GM12801 (cell line): ENCODE data around the gene IGFN1.

Source experiments
- TF ChIP-seq, protein P1 (sequence below): IDR thresholded peaks from one replicate; pipeline ENCODE4 v1.5.1; 2011; ENCODE audit warnings: control low read depth; ENCODE audit not compliant: insufficient read length; ENCODE audit errors: extremely low read depth

IGFN1 gene

DNA sequence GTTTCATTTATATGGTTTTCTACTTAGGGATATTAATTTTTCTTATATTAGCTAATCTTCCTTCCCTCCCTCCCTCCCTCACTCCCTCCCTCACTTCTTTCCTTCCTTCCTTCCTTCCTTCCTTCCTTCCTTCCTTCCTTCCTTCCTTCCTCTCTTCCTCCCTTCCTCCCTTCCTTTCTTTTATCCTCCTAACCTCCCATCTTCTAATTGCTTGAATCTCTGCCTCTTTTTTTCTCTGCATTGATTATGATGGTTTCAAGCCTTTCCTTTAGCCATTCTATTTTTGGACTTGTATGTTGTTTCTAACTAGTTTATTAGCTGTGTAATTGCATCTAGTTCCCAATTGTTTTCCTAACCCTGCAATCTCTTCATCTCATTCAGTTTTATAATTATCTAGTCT, 75.7 kb downstream of the IGFN1 start:
- TF ChIP-seq, protein P1, sequence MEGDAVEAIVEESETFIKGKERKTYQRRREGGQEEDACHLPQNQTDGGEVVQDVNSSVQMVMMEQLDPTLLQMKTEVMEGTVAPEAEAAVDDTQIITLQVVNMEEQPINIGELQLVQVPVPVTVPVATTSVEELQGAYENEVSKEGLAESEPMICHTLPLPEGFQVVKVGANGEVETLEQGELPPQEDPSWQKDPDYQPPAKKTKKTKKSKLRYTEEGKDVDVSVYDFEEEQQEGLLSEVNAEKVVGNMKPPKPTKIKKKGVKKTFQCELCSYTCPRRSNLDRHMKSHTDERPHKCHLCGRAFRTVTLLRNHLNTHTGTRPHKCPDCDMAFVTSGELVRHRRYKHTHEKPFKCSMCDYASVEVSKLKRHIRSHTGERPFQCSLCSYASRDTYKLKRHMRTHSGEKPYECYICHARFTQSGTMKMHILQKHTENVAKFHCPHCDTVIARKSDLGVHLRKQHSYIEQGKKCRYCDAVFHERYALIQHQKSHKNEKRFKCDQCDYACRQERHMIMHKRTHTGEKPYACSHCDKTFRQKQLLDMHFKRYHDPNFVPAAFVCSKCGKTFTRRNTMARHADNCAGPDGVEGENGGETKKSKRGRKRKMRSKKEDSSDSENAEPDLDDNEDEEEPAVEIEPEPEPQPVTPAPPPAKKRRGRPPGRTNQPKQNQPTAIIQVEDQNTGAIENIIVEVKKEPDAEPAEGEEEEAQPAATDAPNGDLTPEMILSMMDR, result no peak

DNA sequence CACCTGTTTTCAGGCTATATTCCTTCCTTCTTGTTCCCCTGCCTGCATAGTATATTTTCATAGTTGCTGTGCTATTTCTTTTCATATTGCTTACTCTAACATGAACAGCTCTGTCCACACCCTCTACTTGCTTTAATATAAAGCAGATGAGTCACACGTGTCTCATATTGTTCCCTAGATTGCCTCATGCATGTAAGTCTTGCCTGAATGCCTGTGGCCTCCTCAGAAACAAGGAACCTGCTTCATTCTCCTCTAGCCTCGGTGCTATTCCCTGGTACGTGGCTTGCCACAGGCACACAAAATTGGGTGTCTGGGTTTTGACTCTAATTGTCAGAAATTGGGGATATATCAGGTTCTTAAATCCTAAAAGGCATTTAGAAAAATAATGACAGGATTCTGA, 76.2 kb downstream of the IGFN1 start:
- TF ChIP-seq, protein P1, result no peak

DNA sequence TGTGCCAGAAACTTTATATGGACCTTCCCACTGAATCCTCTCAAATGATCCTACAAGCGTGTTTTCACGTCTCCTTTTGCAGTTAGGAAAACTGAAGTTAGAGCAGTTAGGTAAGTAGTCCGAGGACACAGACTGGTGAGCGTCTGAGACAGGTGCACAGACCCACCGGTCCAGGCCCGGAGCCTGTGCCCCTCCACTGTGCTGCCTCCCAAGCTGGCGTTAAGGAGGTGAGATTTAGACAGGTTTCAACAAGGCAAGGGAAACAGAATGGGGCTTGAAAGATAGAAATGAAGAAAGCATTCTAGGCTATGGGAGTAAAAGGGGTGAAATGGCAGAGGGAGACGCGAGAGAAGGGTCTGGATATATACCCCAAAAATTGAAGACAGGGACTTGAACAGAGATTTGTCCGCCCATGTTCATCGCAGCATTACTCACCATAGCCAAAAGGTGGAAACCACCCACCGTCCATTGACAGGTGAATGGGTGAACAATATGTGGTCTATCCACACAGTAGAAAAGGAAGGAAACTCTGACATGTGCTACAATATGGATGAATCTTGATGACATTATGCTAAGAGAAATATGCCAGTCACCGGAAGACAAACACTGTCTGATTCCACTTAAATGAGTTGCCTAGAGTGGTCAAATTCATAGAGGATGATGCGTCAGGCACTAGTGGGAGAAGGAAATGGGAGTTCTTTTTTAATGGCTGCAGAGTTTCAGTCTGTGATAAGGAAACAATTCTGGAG, 77.0 kb downstream of the IGFN1 start:
- TF ChIP-seq, protein P1, result no peak

DNA sequence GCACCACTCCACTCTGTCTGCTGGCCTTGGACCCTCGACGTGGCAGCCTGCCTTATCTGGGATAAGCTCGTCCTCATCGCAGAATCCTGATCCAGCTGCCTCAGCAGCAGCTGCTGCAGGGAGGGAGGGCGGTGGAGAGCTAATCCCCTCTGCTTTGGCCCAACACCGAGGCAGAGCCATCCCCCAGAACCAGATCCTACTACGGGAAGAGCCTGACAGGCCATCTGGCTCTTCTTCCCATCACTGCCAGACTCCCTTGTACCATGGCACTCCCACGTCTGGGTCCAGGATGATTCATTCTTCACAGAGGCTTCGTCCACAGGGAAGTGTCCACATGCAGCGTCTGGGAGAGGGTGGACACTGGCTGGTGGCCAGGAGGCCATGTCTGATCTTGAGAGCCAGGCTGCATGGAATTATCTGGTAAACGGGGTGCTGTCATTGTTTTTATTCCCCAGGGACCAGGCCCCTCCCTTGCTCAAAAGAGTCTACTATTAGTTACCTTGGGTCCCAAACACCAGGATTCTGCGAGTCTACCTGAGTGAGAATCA, 78.1 kb downstream of the IGFN1 start:
- TF ChIP-seq, protein P1, result no peak

DNA sequence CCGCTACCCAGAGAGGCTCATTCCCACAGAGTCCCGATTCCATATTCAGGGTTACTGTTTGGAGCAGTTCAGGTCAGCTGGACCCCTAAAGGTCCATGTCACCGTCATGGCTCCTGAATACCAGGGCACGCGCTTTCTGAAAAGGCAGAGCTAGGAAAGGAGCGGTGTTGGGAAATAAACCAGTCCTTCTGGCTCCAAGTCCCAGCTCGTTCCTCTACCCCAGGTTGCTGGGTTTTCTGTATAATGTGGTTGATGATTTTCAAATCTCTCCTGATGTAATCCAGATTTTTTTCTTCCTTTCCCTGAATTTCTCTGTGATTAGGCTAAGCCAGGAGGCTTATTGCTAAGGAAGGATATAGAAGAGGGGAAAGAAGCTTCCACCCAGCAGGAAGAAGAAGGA, 78.7 kb downstream of the IGFN1 start:
- TF ChIP-seq, protein P1, result no peak

DNA sequence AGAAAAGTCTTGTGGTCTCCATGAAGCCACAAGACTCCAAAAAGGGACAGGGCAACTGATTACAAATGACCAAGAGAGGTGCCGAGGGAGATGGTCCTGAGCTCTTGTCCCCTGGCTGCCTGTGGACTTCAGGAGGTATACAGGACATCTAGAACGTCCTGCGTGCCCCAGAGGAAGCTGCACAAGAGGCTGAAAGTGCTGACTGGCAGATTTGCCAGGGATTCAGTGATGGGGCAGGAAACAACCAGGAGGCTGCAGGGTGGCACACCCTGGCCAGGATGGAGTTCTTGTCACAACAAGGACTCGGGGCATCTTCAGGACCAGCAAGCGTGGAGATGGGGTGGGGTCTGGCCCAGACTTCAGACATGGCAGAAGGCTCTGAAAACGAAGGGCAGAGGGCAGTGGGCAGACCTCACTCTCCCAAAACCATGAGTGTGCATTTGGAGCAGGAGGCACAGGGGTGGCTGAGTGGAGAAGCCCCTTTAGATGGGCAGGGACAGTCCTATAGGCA, 79.3 kb downstream of the IGFN1 start:
- TF ChIP-seq, protein P1, result no peak

DNA sequence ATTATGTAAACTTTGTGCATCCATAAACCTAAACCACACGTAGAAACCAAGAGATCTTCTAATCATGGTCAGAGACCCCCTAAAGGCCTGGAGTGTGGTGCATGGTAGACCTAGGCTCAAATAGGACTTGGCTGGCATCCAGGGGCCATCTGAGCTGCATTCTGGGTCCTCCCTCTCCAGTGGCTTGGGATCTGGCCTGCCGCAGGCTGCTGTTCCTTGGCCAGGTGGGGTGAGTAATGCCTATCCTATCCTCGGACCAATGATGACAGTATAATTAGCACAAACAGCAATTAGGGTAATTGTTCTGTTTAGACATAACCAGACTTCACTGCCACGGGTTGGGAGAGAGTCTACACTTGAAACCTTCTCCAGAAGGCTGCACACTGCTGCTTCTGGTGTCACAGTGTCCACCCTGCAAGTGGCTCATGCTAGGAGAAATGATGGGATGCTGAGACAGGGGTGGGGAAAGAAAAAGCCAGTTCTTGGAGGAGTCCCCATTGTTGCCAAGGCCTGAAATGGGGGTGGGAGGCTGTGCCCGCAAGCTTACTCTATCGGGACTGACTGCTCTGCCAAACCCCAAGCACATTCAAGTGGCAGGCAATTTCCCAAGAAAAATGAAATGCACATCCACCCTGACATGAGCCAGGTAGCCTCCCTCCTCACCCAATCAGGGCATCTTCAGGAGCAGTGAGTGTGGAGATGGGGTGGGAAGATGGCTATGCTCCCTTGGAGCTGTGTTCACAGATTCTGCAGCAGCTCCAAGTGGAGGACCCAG, 80.2 kb downstream of the IGFN1 start:
- TF ChIP-seq, protein P1, result no peak
